ENCODE measurements around the gene USP20. TPM values are rescaled to one million over a fixed set of nuclear protein-coding genes. Genes with fewer than 3 reads are reported as not detected.

Gene USP20
- total RNA-seq, 4 donors from 2014 or later, result 15.8 to 36.3 (median 22.6) TPM

DNA sequence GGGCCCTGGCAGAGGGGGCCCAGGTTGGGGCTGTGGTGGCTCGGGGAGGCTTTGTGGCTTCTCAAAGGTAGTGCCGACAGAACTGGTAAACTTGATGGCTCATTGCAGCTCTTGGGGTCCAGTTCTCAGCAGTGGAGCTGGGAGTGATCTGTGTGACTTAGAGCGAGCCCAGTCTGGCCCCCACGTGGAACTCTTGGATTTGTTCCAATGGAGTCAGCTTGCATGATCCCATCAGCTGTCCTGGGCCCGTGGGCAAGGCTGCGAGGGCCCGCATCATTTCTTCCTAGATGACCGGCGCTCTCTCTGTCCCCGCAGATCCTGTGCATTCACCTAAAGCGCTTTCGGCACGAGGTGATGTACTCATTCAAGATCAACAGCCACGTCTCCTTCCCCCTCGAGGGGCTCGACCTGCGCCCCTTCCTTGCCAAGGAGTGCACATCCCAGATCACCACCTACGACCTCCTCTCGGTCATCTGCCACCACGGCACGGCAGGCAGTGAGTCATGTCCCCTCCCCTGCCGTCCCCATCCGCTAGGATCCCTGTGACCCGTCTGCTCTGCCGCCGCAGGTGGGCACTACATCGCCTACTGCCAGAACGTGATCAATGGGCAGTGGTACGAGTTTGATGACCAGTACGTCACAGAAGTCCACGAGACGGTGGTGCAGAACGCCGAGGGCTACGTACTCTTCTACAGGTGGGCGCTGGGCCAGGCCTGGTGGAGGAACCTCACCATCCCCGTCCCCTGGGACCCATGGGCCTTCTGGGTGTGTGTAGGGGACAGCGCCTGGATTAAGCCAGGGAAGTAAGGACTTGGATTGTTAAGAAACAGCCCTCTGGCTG, 39.2 kb downstream of the USP20 start:
- no peak overlapping the region for H3K27ac ChIP-seq

DNA sequence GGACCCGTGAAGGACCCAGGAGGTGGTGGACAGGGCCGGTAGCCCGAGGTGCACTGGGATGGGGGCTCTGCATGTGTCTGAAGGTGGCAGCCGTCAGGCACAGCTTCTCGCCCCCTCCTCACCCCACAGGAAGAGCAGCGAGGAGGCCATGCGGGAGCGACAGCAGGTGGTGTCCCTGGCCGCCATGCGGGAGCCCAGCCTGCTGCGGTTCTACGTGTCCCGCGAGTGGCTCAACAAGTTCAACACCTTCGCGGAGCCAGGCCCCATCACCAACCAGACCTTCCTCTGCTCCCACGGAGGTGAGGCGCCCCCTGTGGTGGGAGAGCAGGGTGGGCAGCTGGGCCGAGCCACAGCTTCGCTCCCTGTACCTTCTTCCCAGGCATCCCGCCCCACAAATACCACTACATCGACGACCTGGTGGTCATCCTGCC, 39.9 kb downstream of the USP20 start:
- Histone ChIP-seq H3K4me1 (no peaks in the 10 kb centered on the region), H3K36me3 (peaks cover 0 to 45% (median 0%) of the 10 kb centered on the region in 3 donors), H3K27ac (no peak overlapping the region), H3K4me3 (no peak overlapping the region), H3K9me3 (no peaks in the 10 kb centered on the region), H3K27me3 (no peaks in the 10 kb centered on the region)
- no peak for TF ChIP-seq POLR2A (IDR thresholded peaks at IDR 0.05)
- no peak for TF ChIP-seq CTCF (IDR thresholded peaks at IDR 0.05)
- DNase-seq, result no peak

More for the DNA sequence above, 39.2 kb downstream of the USP20 start:
- Histone ChIP-seq H3K4me1 (peaks cover 0 to 5% (median 0%) of the 10 kb centered on the region in 4 donors), H3K27me3 (no peaks in the 10 kb centered on the region), H3K9me3 (no peaks in the 10 kb centered on the region), H3K36me3 (peaks cover 0 to 41% (median 0%) of the 10 kb centered on the region in 3 donors), H3K4me3 (no peak overlapping the region)
- DNase-seq, result no peak
- TF ChIP-seq CTCF (IDR thresholded peaks at IDR 0.05) (no peak), POLR2A (IDR thresholded peaks at IDR 0.05) (no peak)

GRCh38 chr9:129875687-129876395, 40.6 kb downstream of the USP20 start:
- H3K27me3 ChIP-seq, result no peaks in the 10 kb centered on the region
- DNase-seq, result no peak
- peaks cover 0 to 51% (median 0%) of the 10 kb centered on the region in 3 donors for H3K36me3 ChIP-seq
- no peaks in the 10 kb centered on the region for H3K4me1 ChIP-seq
- H3K9me3 ChIP-seq, result no peaks in the 10 kb centered on the region
- H3K27ac ChIP-seq, result no peak overlapping the region
- TF ChIP-seq CTCF (IDR thresholded peaks at IDR 0.05), result no peak
- no peak for TF ChIP-seq POLR2A (IDR thresholded peaks at IDR 0.05)
- H3K4me3 ChIP-seq, result no peak overlapping the region

DNA sequence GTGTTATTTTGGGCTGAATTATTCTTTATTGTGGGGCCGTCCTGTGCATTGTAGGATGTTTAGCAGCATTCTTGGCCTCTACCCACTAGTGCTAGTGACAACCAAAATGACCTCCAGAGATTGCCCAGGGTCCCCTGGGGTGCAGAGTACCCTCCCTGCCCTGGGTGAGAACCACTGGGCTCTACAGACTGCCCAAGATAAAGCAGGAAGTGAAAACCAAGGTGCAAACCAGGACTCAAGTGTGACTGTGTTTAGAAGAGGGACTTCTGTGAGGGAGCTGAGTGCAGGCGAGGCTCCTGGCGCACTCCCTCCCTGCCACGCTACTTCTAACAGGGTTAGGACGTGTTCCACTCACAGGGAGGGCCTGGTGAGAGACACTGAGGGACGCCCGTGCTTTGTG, 41.6 kb downstream of the USP20 start:
- Histone ChIP-seq H3K4me1 (no peaks in the 10 kb centered on the region), H3K27me3 (no peaks in the 10 kb centered on the region), H3K27ac (no peak overlapping the region), H3K36me3 (peaks cover 0 to 60% (median 0%) of the 10 kb centered on the region in 3 donors), H3K4me3 (no peak overlapping the region), H3K9me3 (no peaks in the 10 kb centered on the region)
- TF ChIP-seq CTCF (IDR thresholded peaks at IDR 0.05) (no peak), POLR2A (IDR thresholded peaks at IDR 0.05) (no peak)
- DNase-seq, result no peak

DNA sequence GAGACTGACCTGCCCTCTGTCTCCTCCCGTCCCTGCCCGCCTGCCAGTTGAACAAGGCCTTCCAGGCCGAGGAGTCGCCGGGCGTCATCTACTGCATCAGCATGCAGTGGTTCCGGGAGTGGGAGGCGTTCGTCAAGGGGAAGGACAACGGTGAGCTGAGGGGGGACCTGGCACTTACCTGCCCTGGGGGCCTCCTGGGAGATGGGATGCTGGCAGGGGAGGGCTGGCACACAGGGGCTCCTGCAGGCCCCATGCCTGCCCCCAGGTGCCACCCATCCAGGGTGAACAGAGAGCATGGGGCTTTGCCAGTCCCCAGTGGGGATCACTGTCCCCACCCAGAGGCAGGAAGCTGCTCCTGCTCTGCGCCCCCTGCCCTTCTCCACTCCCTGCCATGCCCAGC, 43.0 kb downstream of the USP20 start:
- no peak for DNase-seq

More for the DNA sequence above, 43.0 kb downstream of the USP20 start:
- H3K36me3 ChIP-seq, result peaks cover 0 to 58% (median 0%) of the 10 kb centered on the region in 3 donors
- no peaks in the 10 kb centered on the region for H3K27me3 ChIP-seq
- TF ChIP-seq CTCF (IDR thresholded peaks at IDR 0.05) (no peak), POLR2A (IDR thresholded peaks at IDR 0.05) (no peak)
- no peaks in the 10 kb centered on the region for H3K9me3 ChIP-seq
- H3K27ac ChIP-seq, result no peak overlapping the region
- H3K4me3 ChIP-seq, result no peak overlapping the region
- no peaks in the 10 kb centered on the region for H3K4me1 ChIP-seq

Data from Peyer's patch (tissue), 4 donors.